Posterior cingulate gyrus (tissue), 11 donors: ENCODE results near the gene IFNL4.
"Not testable (repeated sequence)": the region's sequence is repeated elsewhere in the genome, so short reads cannot be mapped to it uniquely, and the experiment has no call there.

Experiments
- DNase-seq, 10 donors: peaks; one replicate each; pipeline versions ENCODE4 v3.0.0 to v3.0.0-alpha.2; 2020 to 2021; ENCODE audit warnings: mixed read lengths in 3 of 10
- intact Hi-C: fragments of 100-400 bp; cut with DNase I; formaldehyde crosslinking; loops from one replicate; pipeline ENCODE4 v1.15.1; 2023

IFNL4 gene

GRCh38 chr19:39262496-39262895 lies 13.8 kb upstream of the IFNL4 start:
- DNase-seq, result no peak
- intact Hi-C loops, result no loop called here

DNA sequence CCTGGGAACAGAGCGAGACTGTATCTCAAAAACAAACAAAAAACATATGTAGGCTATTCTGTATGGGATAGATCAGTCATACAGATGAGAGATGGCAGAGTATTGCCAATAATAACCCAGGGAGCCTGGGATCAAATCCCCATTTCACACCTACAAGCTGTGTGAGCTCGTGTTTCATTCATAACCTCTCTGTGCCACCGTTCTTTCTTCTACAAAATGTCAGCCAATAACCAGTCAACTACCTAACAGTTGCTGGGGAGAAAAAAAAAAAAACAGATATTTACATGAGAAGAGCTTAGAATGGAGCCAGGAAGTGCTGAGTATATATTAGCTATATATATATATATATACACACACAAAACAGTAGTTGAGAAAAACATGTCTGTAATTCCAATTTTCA lies 13.0 kb upstream of the IFNL4 start:
- intact Hi-C loops, result no loop called here
- DNase-seq, result no peak

GRCh38 chr19:39257227-39257626 lies 8.6 kb upstream of the IFNL4 start:
- peak in 1 of 10 donors; percentile 21 for DNase-seq
- intact Hi-C loops, result no loop called here

GRCh38 chr19:39254531-39255345 lies 6.1 kb upstream of the IFNL4 start:
- DNase-seq, result peak in 2 of 10 donors; percentile 53 to 63
- intact Hi-C loops, result no loop called here

GRCh38 chr19:39253374-39254149 lies 4.9 kb upstream of the IFNL4 start:
- DNase-seq, result no peak
- intact Hi-C loops, result no loop called here

DNA sequence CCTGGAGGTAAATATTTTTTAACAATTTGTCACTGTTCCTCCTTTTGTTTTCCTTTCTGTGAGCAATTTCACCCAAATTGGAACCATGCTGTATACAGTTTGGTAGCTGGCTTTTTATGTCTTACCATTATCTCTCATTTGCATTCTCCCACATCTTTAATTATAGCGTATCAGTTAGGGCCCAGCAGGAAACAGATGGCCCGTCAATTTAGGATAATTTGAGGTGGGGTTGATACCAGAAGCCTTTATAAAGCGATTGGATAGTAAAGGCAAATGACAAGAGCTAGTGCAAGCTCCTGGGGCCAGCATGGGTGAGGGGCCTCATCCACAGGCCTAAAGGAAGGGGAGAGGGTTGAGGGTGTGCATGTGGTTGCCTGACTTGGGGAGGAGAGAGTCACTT lies 3.8 kb upstream of the IFNL4 start:
- no peak for DNase-seq
- intact Hi-C loops, result no loop called here

DNA sequence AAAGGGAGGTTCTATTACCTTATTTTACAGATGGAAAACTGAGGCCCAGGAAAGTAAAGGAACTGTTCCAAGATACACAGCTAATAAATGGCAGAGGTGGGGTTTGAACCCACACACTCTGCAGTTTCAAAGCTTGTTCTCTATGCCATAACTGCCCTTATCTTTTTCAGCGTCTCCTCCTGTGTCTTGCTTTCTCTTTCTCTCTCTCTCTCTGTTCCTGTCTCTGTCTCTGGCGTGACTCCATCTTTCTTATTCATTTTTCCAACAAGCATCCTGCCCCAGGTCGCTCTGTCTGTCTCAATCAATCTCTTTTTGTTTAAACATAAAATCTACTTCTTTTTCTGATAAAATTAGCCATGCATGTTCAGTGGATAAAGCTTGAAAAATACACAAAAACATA lies 3.2 kb upstream of the IFNL4 start:
- no peak for DNase-seq
- intact Hi-C loops, result no loop called here

- intact Hi-C loops, result no loop called here
- DNase-seq, result no peak
Observed at GRCh38 chr19:39251081-39251480, 2.4 kb upstream of the IFNL4 start.

GRCh38 chr19:39247701-39248664 lies 673 bp downstream of the IFNL4 start:
- intact Hi-C loops, result no loop called here
- peak in 2 of 10 donors; percentile 19 to 84 for DNase-seq

DNA sequence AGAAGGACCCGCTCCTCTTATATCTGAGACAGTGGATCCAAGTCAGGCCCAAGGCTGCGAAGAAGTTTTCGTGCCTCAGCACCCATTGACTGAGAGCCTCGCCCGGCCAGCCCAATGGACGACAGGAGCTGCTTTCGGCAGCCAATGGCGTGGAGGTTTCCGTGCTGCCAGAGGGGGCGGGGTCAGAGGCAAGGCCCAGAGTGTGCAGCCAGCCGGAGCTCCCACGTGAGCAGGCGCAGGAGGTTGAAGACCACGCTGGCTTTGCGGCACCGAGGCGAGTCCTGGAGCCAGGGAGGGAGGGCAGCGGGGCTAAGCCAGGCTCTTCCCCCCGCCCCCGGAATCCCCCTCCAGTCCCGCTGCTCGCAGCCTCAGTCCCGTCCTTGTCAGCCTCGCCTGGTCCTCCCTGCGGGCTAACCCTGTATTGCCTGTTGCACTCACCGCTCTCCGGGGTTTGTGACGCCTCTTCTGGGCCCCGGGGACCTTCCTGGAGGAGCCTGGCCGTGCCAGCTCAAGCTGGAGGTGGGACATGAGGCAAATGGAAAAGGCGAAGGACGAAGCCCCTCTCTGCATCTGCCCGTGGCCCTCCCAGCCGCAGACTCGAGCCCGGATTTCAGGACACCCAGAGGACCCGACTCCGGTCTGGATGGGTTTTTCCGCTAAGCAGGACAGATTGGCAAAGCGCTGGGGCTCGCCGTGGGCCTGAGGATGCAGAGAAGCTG lies 1.5 kb downstream of the IFNL4 start:
- intact Hi-C loops, result no loop called here
- peak in 8 of 10 donors; percentile 20 to 92 (median 38) for DNase-seq

DNA sequence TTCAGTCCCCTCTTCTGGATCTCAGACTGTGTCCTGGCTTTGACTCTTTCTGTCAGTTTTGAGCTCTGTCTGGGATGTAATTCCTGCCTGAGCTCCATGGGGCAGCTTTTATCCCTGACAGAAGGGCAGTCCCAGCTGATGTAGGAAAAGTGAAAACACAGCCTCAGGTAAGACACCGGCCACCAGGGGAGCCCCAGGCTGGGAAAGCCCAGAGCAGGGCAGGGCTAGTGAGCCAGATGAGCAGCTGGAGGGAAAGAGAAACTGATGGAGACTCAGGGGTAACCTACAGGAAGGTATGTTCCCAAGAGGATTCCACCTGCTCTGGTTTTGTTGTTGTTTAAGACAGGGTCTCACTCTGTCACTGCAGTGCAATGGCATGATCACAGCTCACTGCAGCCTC lies 3.5 kb downstream of the IFNL4 start:
- intact Hi-C loops, DNase-seq: not testable (repeated sequence)

DNA sequence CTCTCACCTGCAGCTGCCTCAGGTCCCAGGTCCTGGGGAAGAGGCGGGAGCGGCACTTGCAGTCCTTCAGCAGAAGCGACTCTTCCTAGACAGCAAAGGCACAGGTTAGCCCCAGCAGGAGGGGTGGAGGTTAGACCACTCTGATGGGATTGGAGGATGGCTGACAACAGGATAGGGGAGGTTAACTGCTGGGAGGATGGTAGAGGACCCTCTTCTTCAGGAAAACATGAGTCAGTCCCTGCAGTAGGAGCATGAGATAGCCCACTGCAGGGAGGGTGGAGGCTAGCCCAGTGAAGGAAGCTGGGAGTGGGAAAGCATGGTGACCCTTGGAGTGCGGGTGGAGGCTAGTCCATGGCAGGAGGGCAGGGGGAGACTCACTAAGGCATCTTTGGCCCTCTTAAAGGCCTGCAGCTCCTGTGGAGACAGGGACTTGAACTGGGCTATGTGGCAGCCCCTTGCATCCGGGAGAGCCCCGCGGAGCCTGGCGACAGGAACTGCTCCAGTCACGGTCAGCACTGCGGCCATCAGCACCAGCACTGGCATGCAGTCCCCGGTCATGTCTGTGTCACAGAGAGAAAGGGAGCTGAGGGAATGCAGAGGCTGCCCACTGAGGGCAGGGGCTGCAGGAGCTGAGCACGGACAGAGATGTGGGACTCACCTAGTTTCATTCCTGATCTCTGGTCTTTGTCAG lies 4.1 kb downstream of the IFNL4 start, which contains the start of gene IFNL3:
Gene IFNL3 (minus strand): TSS at position 597 of the 691 bp plus-strand sequence. CDS start 39 bp downstream, at position 558.
- intact Hi-C loops, result not testable (repeated sequence)
- peak in 1 of 10 donors; percentile 59 for DNase-seq

DNA sequence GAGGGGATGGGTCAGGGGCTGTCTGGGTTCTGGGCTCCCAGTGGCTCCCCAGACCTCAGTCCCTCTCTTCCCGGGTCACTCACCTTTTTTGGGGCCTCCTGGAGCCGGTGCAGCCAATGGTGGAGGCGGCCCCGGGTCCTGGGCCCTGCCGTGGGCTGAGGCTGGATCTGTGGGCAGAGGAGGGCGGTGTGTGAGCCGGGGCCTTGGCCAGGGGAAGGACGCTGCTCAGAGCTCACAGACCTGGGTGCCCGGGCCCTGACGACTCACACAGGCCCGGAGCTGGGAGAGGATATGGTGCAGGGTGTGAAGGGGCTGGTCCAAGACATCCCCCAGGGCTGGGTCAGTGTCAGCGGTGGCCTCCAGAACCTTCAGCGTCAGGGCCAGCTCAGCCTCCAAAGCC lies 4.9 kb downstream of the IFNL4 start:
- DNase-seq, result peak in 1 of 10 donors; percentile 49
- intact Hi-C loops, result not testable (repeated sequence)

- intact Hi-C loops, result no loop called here
- no peak for DNase-seq
Observed at GRCh38 chr19:39240421-39240820, 8.2 kb downstream of the IFNL4 start.

DNA sequence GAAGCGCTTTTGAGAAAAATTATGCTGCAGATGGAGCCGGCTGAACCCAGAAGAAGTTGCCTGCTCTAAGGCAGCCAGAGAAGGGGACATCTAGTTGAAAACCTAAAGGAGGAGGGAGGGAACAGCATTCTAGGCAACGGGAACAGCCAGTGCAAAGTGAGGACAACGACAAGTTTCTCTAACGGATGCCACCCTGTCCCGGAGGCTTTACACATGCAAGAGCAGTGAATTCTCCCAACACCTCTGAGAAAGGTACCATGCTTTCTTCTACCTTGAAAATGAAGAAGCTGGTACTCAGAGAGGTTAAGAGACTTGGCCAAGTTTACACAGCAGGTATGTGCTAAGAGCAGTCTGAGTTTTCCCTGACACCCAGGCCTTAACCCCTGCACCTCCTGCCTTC lies 9.7 kb downstream of the IFNL4 start:
- no peak for DNase-seq
- intact Hi-C loops, result no loop called here

DNA sequence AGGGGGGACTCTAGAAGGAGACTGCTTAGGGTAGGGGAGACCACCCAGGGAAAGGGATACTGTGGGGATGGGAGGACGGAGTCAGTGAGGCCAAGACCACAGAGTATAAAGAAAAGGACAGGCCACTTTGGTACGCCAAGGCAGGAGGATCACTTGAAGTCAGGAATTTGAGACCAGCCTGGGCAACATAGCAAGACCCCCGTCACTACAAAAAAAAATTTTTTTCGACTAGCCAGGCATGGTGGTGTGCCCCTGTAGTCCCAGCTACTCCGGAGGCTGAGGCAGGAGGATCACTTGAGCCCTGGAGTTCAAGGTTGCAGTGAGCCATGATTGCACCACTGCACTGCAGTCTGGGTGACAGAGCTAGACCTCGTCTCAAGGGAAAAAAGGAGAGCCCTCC lies 10.4 kb downstream of the IFNL4 start:
- intact Hi-C loops, result no loop called here
- DNase-seq, result no peak

DNA sequence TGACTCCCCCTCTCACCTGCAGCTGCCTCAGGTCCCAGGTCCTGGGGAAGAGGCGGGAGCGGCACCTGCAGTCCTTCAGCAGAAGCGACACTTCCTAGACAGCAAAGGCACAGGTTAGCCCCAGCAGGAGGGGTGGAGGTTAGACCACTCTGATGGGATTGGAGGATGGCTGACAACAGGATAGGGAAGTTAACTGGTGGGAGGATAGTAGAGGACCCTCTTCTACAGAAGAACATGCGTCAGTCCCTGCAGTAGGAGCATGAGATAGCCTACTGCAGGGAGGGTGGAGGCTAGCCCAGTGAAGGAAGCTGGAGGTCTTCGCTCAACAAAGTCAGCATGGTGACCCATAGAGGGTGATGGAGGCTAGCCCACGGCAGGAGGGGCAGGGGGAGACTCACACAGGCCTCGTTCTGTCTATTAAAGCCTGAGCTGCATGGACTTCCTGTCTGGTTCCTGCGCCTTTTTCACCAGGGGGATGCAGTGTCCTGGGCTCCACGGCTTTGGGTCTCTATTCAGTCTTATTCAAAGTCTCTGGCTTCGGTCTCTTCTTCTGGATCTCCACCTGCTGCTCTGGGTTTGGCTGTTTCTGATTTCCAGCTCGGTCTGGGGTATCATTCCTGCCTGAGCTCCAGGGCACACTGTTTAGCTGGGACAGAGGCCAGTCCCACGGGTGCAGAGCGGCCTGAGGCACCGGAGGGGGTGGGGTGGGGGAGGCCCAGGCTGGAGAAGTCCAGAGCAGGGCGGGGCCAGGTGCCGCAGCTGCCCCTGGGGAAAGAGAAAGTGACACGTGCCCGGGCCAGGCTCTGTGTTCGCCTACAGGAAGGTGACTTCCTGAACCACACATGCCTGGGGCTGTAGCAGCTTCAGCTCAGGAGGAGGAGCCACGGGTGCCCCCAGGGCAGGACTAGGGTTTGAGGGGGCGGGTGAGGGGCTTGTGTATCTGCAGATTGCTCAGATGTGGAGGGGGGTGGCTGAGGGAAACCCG lies 11.2 kb downstream of the IFNL4 start:
- intact Hi-C loops, result no loop called here
- no peak for DNase-seq

DNA sequence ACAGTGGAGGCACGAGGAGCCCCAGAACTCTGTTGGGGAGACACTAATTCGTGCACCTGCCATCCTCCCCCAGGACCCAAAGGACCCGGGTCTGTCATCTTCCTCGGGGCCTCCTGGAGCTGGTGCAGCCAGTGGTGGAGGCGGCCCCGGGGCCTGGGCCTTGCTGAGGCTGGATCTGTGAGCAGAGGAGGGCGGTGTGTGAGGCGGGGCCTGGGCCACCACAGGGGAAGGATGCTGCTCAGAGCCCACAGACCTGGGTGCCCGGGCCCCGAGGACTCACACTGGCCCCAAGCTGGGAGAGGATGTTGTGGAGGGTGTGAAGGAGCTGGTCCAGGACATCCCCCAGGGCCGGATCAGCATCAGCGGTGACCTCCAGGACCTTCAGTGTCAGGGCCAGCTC lies 12.1 kb downstream of the IFNL4 start:
- DNase-seq, result peak in 1 of 10 donors; percentile 55
- intact Hi-C loops, result no loop called here
